B cell (primary cell): Measurements from ENCODE around the gene PLEKHM1. TPM values are rescaled to one million over a fixed set of nuclear protein-coding genes. Genes with fewer than 3 reads are reported as not detected.

Experiments
- ATAC-seq: fragments of 200-7000 bp; cut with Tn5 transposase; one replicate; pipeline ENCODE4 v1.10.0; 2021; ENCODE audit warnings: low read depth, mild to moderate bottlenecking, moderate number of reproducible peaks, moderate library complexity
- CTCF ChIA-PET: fragments of 350-600 bp; sonication (Branson Sonifier 250); formaldehyde crosslinking; loops from one replicate; lab custom pipeline; 2021; ENCODE audit warnings: antibody characterized with exemption, inconsistent platforms; lab: Charles Lee
- POLR2A ChIA-PET: fragments of 350-600 bp; sonication (Branson Sonifier 250); formaldehyde crosslinking; loops from one replicate; lab custom pipeline; 2021; ENCODE audit warnings: antibody characterized with exemption; lab: Charles Lee
- DNase-seq: peaks from one replicate; pipeline ENCODE4 v3.0.0; 2013
- H2AFZ ChIP-seq: 2 replicates; pipeline ENCODE4 v1.6.1; 2012; ENCODE audit warnings: mild to moderate bottlenecking, low read depth, low read length; ENCODE audit not compliant: insufficient read depth, poor library complexity, severe bottlenecking
- H3K27ac ChIP-seq, 2 donors: 1 replicate in 1 of 2; 2 replicates in 1 of 2; pipeline ENCODE4 v1.5.1; 2012 to 2013; ENCODE audit warnings: low read length in 2 of 2, mild to moderate bottlenecking in 2 of 2, moderate library complexity in 1 of 2
- H3K27me3 ChIP-seq, 4 experiments: fragments of 200-600 bp in 1 of 4; sonication (generic) in 1 of 4; replicated peaks in 1 of 4; 1 replicate in 2 of 4; 2 replicates in 2 of 4; pipeline versions ENCODE4 v1.6.1 to v1.7.0; 2013 to 2016; ENCODE audit warnings: low read length in 3 of 4, mild to moderate bottlenecking in 2 of 4, mixed read lengths in 1 of 4, moderate library complexity in 1 of 4; ENCODE audit not compliant: insufficient read depth in 4 of 4, control insufficient read depth in 3 of 4; ENCODE audit errors: control extremely low read depth in 1 of 4
- H3K36me3 ChIP-seq, 2 experiments: replicated peaks in 1 of 2; 1 replicate in 1 of 2; 2 replicates in 1 of 2; pipeline versions ENCODE4 v1.6.1 to v1.7.1; 2013; ENCODE audit warnings: low read length in 1 of 2; ENCODE audit not compliant: insufficient read depth in 2 of 2, control insufficient read depth in 1 of 2; ENCODE audit errors: control extremely low read depth in 1 of 2, extremely low read depth in 1 of 2
- H3K4me1 ChIP-seq, 2 donors: fragments of 200-600 bp in 1 of 2; sonication (generic) in 1 of 2; 1 replicate in 1 of 2; 2 replicates in 1 of 2; pipeline versions ENCODE4 v1.5.1 to v1.6.1; 2013 to 2017; ENCODE audit warnings: low read length in 2 of 2; ENCODE audit not compliant: control insufficient read depth in 2 of 2, insufficient read depth in 2 of 2
- H3K4me2 ChIP-seq: replicated peaks from 2 replicates; pipeline ENCODE3; 2012; ENCODE audit warnings: mild to moderate bottlenecking, low read depth, low read length; ENCODE audit not compliant: poor library complexity, severe bottlenecking
- H3K4me3 ChIP-seq, 5 experiments: fragments of 200-600 bp in 1 of 5; sonication (generic) in 1 of 5; 1 replicate in 3 of 5; 2 replicates in 2 of 5; pipeline versions ENCODE4 v1.5.1 to v1.7.0; 2011 to 2016; ENCODE audit warnings: low read length in 4 of 5, mild to moderate bottlenecking in 4 of 5, low read depth in 2 of 5, control low read depth in 1 of 5, moderate library complexity in 1 of 5; ENCODE audit not compliant: insufficient read depth in 1 of 5; ENCODE audit errors: control extremely low read depth in 1 of 5, extremely low read depth in 1 of 5
- H3K79me2 ChIP-seq: fragments of 200-600 bp; sonication (generic); one replicate; pipeline ENCODE4 v1.6.0; 2016; ENCODE audit warnings: low read length; ENCODE audit not compliant: control insufficient read depth, insufficient read depth
- H3K9ac ChIP-seq: fragments of 200-600 bp; sonication (generic); 2 replicates; pipeline ENCODE4 v1.6.1; 2017; ENCODE audit warnings: mild to moderate bottlenecking, low read length, moderate library complexity
- H3K9me3 ChIP-seq, 3 donors: one replicate each; pipeline versions ENCODE4 v1.6.1 to v1.7.1; 2013; ENCODE audit warnings: low read length in 2 of 3; ENCODE audit not compliant: control insufficient read depth in 2 of 3, insufficient read depth in 1 of 3; ENCODE audit errors: control extremely low read depth in 1 of 3
- H4K20me1 ChIP-seq: 2 replicates; pipeline ENCODE4 v1.6.0; 2012; ENCODE audit warnings: mild to moderate bottlenecking, low read length; ENCODE audit not compliant: insufficient read depth, control insufficient read depth, poor library complexity, severe bottlenecking
- H3K27ac Mint-ChIP-seq: one replicate; pipeline ENCODE4 v1.8.0; 2021; ENCODE audit warnings: mixed read lengths
- H3K27me3 Mint-ChIP-seq: one replicate; pipeline ENCODE4 v1.8.0; 2021; ENCODE audit warnings: mixed read lengths
- H3K4me1 Mint-ChIP-seq: one replicate; pipeline ENCODE4 v1.8.0; 2021; ENCODE audit warnings: mixed read lengths
- H3K4me3 Mint-ChIP-seq: one replicate; pipeline ENCODE4 v1.8.0; 2021; ENCODE audit warnings: mixed read lengths
- H3K9me3 Mint-ChIP-seq: one replicate; pipeline ENCODE4 v1.8.0; 2022; ENCODE audit warnings: mixed read lengths; ENCODE audit not compliant: insufficient read depth
- CTCF ChIP-seq: fragments of 200-600 bp; IDR thresholded peaks from one replicate; pipeline ENCODE4 v1.8.0; 2022; ENCODE audit warnings: antibody characterized with exemption, mild to moderate bottlenecking
- WGBS: methylation state at CpG from one replicate; pipeline ENCODE4 v1.1.5; 2013; ENCODE audit warnings: missing lambda C conversion rate; ENCODE audit not compliant: insufficient coverage; 5-methylcytosine and 5-hydroxymethylcytosine counted together
- intact Hi-C: fragments of 100-400 bp; cut with micrococcal nuclease; formaldehyde crosslinking; loops from one replicate; pipeline ENCODE4 v1.10.0; 2022
- polyA plus RNA-seq: library from polyadenylated mRNA; depleted of rRNA; stranded (reverse); fragments of >200 nt; gene quantifications from 2 replicates; pipeline ENCODE4 v1.2.3, GENCODE V29; 2012
- total RNA-seq, 2 donors: library from RNA; stranded (reverse); fragments of 120-200 nt in 1 of 2; gene quantifications; 1 replicate in 1 of 2; 2 replicates in 1 of 2; pipeline versions ENCODE4 v1.2.3 to v1.2.4, GENCODE V29; 2013 to 2022

Gene PLEKHM1
- total and polyA plus RNA-seq, 2 donors (not counting 1 experiment from before 2014, with no cell fraction given), result 26.2 to 73.9 TPM

GRCh38 chr17:45425984-45426413 lies 64.5 kb downstream of the PLEKHM1 start:
- intact Hi-C loops, result no loop called here
- H2AFZ ChIP-seq, result no peak overlapping the region
- no peak overlapping the region for H3K4me3 ChIP-seq

More at GRCh38 chr17:45425984-45426413, 64.5 kb downstream of the PLEKHM1 start:
- no peak for TF ChIP-seq CTCF
- Histone ChIP-seq H3K9ac (no peak overlapping the region), H3K9me3 (no peaks in the 10 kb centered on the region), H3K4me2 (no peak overlapping the region), H4K20me1 (no peaks in the 10 kb centered on the region), H3K4me1 (peaks cover 26 to 39% of the 10 kb centered on the region in 2 donors), H3K36me3 (no peaks in the 10 kb centered on the region), H3K27ac (no peak overlapping the region), H3K27me3 (no peaks in the 10 kb centered on the region), H3K79me2 (no peaks in the 10 kb centered on the region)
- Mint-ChIP-seq H3K27ac (no peak overlapping the region), H3K4me3 (no peak overlapping the region), H3K9me3 (no peaks in the 10 kb centered on the region), H3K27me3 (no peaks in the 10 kb centered on the region), H3K4me1 (peaks cover 26% of the 10 kb centered on the region)
- CTCF ChIA-PET, result interaction anchor here (0.7 to 6.5 kb wide), 2 partner anchors 16 to 138 kb away, joined by 3 to 71 read pairs; no protein-coding TSS in a partner anchor
- DNase-seq, result no peak
- ATAC-seq, result no peak
- 89% methylated on average over 6 of the region's 6 CpGs for WGBS
- POLR2A ChIA-PET, result no interaction called here
